Suprapubic skin (tissue), 4 donors: ENCODE data around the gene DISC1.

Experiments used
- CTCF ChIP-seq, 2 donors: fragments of 200-600 bp in 1 of 2; fragments of 450-650 bp in 1 of 2; sonication (generic) in 1 of 2; IDR thresholded peaks; one replicate each; pipeline ENCODE4 v1.5.1; 2016 to 2019; ENCODE audit warnings: antibody characterized with exemption in 2 of 2, mild to moderate bottlenecking in 1 of 2, moderate library complexity in 1 of 2
- POLR2A ChIP-seq, 2 donors: fragments of 450-650 bp; IDR thresholded peaks; one replicate each; pipeline ENCODE4 v1.6.1; 2017; ENCODE audit warnings: antibody characterized with exemption in 2 of 2, mild to moderate bottlenecking in 2 of 2, moderate library complexity in 2 of 2
- POLR2AphosphoS5 ChIP-seq, 3 donors: sonication (generic); formaldehyde crosslinking; IDR thresholded peaks; one replicate each; pipeline ENCODE4 v1.6.1; 2017; ENCODE audit warnings: antibody characterized with exemption in 3 of 3

GRCh38 chr1:231618609-231619256 lies 7.9 kb upstream of the DISC1 start:
- TF ChIP-seq CTCF (IDR thresholded peaks at IDR 0.05) (no peak), POLR2A (IDR thresholded peaks at IDR 0.05) (no peak), POLR2AphosphoS5 (IDR thresholded peaks at IDR 0.05) (no peak)
